ENCODE results near the gene PDIA3. TPM values are rescaled to one million over a fixed set of nuclear protein-coding genes. Genes with fewer than 3 reads are reported as not detected.

PDIA3 gene
- total and polyA plus RNA-seq, 7 experiments from 2014 or later: 127 to 397 (median 190) TPM

- Mint-ChIP-seq H3K36me3 (peaks cover 14 to 53% (median 43%) of the 10 kb centered on the region in 5 donors), H3K27me3 (peaks cover 0 to 2% (median 0%) of the 10 kb centered on the region in 5 donors), H3K4me1 (peaks cover 43 to 74% (median 67%) of the 10 kb centered on the region in 7 donors), H3K4me3 (peak overlapping the region in 6 of 10 donors; percentile 17 to 98 (median 71)), H3K27ac (peak overlapping the region in 7 of 9 donors; percentile 52 to 98 (median 79)), H3K9me3 (no peaks in the 10 kb centered on the region)
- H3K27me3 ChIP-seq (ENCODE audit: control insufficient read depth in 2 of 2, insufficient read depth in 2 of 2, low read length in 2 of 2): no peaks in the 10 kb centered on the region
- peaks cover 14 to 30% of the 10 kb centered on the region in 2 donors for H3K4me1 ChIP-seq (ENCODE audit: control insufficient read depth in 2 of 2, insufficient read depth in 2 of 2, low read length in 2 of 2)
- ChIA-PET POLR2A (interaction anchor here (0.7 to 5.6 kb wide), 6 partner anchors 9 to 49 kb away, joined by 3 to 42 read pairs (median 8); partner anchors contain the start of genes ELL3, MFAP1 and PDIA3), CTCF (interaction anchor here (2.0 kb wide), 1 partner anchor 19 kb away, joined by 5 read pairs; the partner anchor contains the start of gene ELL3)
- peaks cover 9 to 64% (median 16%) of the 10 kb centered on the region in 3 experiments for H3K36me3 ChIP-seq (ENCODE audit: control insufficient read depth in 2 of 3, insufficient read depth in 3 of 3, low read length in 3 of 3)
- H3K27ac ChIP-seq (ENCODE audit: low read depth, low read length): peak overlapping the region; percentile 100
- ATAC-seq (no peak), DNase-seq (no peak)
- H3K9me3 ChIP-seq (ENCODE audit: control insufficient read depth in 2 of 3, low read length in 3 of 3): no peaks in the 10 kb centered on the region
- H3K4me3 ChIP-seq (ENCODE audit: low read length): no peak overlapping the region
- intact Hi-C loops (cut with micrococcal nuclease): loop anchor here in 1 of 2 donors (10.0 kb wide), 1 partner anchor 1300 kb away; the partner anchor contains the start of genes SNAP23 and ZNF106
These were observed 49.0 kb downstream of the PDIA3 start for GRCh38 chr15:43795197-43795596.

- H3K36me3 ChIP-seq (ENCODE audit: control insufficient read depth in 2 of 3, insufficient read depth in 3 of 3, low read length in 3 of 3): peaks cover 9 to 67% (median 16%) of the 10 kb centered on the region in 3 experiments
- ChIA-PET CTCF (no interaction called here), POLR2A (interaction anchor here (0.6 to 5.6 kb wide), 6 partner anchors 8 to 46 kb away, joined by 3 to 42 read pairs (median 8); partner anchors contain the start of genes ELL3 and MFAP1)
- peak overlapping the region in 3 of 10 donors; percentile 16 to 49 (median 39) for H3K4me3 Mint-ChIP-seq
- no peaks in the 10 kb centered on the region for H3K27me3 ChIP-seq (ENCODE audit: control insufficient read depth in 2 of 2, insufficient read depth in 2 of 2, low read length in 2 of 2)
- no peak for DNase-seq
- ATAC-seq: no peak
- peaks cover 18 to 60% (median 49%) of the 10 kb centered on the region in 5 donors for H3K36me3 Mint-ChIP-seq
- peak overlapping the region in 6 of 9 donors; percentile 32 to 98 (median 58) for H3K27ac Mint-ChIP-seq
- no peaks in the 10 kb centered on the region for H3K9me3 Mint-ChIP-seq
- H3K9me3 ChIP-seq (ENCODE audit: control insufficient read depth in 2 of 3, low read length in 3 of 3): no peaks in the 10 kb centered on the region
- peak overlapping the region; percentile 100 for H3K27ac ChIP-seq (ENCODE audit: low read depth, low read length)
- H3K4me1 Mint-ChIP-seq: peaks cover 49 to 82% (median 75%) of the 10 kb centered on the region in 7 donors
- H3K27me3 Mint-ChIP-seq: peaks cover 0 to 2% (median 0%) of the 10 kb centered on the region in 5 donors
- peaks cover 18 to 31% of the 10 kb centered on the region in 2 donors for H3K4me1 ChIP-seq (ENCODE audit: control insufficient read depth in 2 of 2, insufficient read depth in 2 of 2, low read length in 2 of 2)
- intact Hi-C loops (cut with micrococcal nuclease): loop anchor here in 1 of 2 donors (10.0 kb wide), 1 partner anchor 1301 kb away; the partner anchor contains the start of genes SNAP23 and ZNF106
- no peak overlapping the region for H3K4me3 ChIP-seq (ENCODE audit: low read length)
These were observed 49.8 kb downstream of the PDIA3 start for GRCh38 chr15:43795997-43796396.

DNA sequence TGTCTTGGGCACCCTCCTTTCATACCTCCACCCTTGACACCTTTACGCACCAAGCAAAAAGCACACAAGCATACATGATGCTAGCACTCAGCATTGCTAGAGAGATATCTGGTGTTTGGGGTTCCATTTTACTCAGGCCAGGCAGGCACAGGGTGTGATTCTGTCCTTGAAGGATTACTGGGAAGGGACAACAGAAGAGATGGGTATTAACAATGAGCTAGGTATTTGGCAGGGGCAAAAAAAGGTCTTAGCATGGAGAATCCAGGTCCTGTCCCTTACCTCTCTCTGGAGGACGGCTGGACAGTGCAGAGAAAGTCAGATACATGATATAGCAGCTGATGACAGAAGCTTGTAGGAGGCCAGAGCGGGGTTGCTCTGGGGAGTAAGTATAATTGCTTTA lies 50.3 kb downstream of the PDIA3 start:
- peak overlapping the region in 2 of 10 donors; percentile 6 to 39 for H3K4me3 Mint-ChIP-seq
- no peak for DNase-seq
- H3K27ac Mint-ChIP-seq: peak overlapping the region in 7 of 9 donors; percentile 37 to 98 (median 74)
- H3K9me3 Mint-ChIP-seq: no peaks in the 10 kb centered on the region
- peaks cover 52 to 85% (median 78%) of the 10 kb centered on the region in 7 donors for H3K4me1 Mint-ChIP-seq
- POLR2A ChIA-PET: interaction anchor here (0.7 to 2.2 kb wide), 7 partner anchors 8 to 1839 kb away, joined by 3 to 13 read pairs (median 5); partner anchors contain the start of genes ELL3 and MFAP1
- intact Hi-C loops (cut with micrococcal nuclease): loop anchor here in 1 of 2 donors (10.0 kb wide), 1 partner anchor 1302 kb away; the partner anchor contains the start of genes SNAP23 and ZNF106
- Histone ChIP-seq H3K27ac (ENCODE audit: low read depth, low read length) (no peak overlapping the region), H3K4me1 (ENCODE audit: control insufficient read depth in 2 of 2, insufficient read depth in 2 of 2, low read length in 2 of 2) (peaks cover 24 to 35% of the 10 kb centered on the region in 2 donors), H3K36me3 (ENCODE audit: control insufficient read depth in 2 of 3, insufficient read depth in 3 of 3, low read length in 3 of 3) (peaks cover 9 to 69% (median 17%) of the 10 kb centered on the region in 3 experiments), H3K27me3 (ENCODE audit: control insufficient read depth in 2 of 2, insufficient read depth in 2 of 2, low read length in 2 of 2) (no peaks in the 10 kb centered on the region), H3K4me3 (ENCODE audit: low read length) (no peak overlapping the region), H3K9me3 (ENCODE audit: control insufficient read depth in 2 of 3, low read length in 3 of 3) (no peaks in the 10 kb centered on the region)
- H3K27me3 Mint-ChIP-seq: peaks cover 0 to 2% (median 0%) of the 10 kb centered on the region in 5 donors
- peaks cover 18 to 62% (median 52%) of the 10 kb centered on the region in 5 donors for H3K36me3 Mint-ChIP-seq
- no peak for ATAC-seq
- CTCF ChIA-PET: interaction anchor here (0.6 kb wide), 1 partner anchor 1468 kb away, joined by 6 read pairs; no protein-coding TSS in a partner anchor

- H3K9me3 Mint-ChIP-seq: no peaks in the 10 kb centered on the region
- Histone ChIP-seq H3K9me3 (ENCODE audit: control insufficient read depth in 2 of 3, low read length in 3 of 3) (no peaks in the 10 kb centered on the region), H3K27ac (ENCODE audit: low read depth, low read length) (peak overlapping the region; percentile 85), H3K27me3 (ENCODE audit: control insufficient read depth in 2 of 2, insufficient read depth in 2 of 2, low read length in 2 of 2) (no peaks in the 10 kb centered on the region), H3K4me1 (ENCODE audit: control insufficient read depth in 2 of 2, insufficient read depth in 2 of 2, low read length in 2 of 2) (peaks cover 15 to 25% of the 10 kb centered on the region in 2 donors), H3K36me3 (ENCODE audit: control insufficient read depth in 2 of 3, insufficient read depth in 3 of 3, low read length in 3 of 3) (peaks cover 9 to 65% (median 17%) of the 10 kb centered on the region in 3 experiments), H3K4me3 (ENCODE audit: low read length) (no peak overlapping the region)
- POLR2A ChIA-PET: interaction anchor here (1.3 to 2.5 kb wide), 6 partner anchors 8 to 53 kb away, joined by 5 to 29 read pairs (median 17); partner anchors contain the start of genes ELL3, MFAP1, PDIA3 and SERF2
- H3K27ac Mint-ChIP-seq: peak overlapping the region; percentile 72 to 100 (median 95)
- peak overlapping the region in 9 of 10 donors; percentile 9 to 100 (median 48) for H3K4me3 Mint-ChIP-seq
- CTCF ChIA-PET: interaction anchor here (1.7 kb wide), 1 partner anchor 23 kb away, joined by 6 read pairs; the partner anchor contains the start of gene ELL3
- no peaks in the 10 kb centered on the region for H3K27me3 Mint-ChIP-seq
- DNase-seq: no peak
- H3K4me1 Mint-ChIP-seq: peaks cover 32 to 65% (median 60%) of the 10 kb centered on the region in 7 donors
- intact Hi-C loops (cut with micrococcal nuclease): loop anchor here in 1 of 2 donors (10.0 kb wide), 1 partner anchor 1305 kb away; the partner anchor contains the start of genes SNAP23 and ZNF106
- peaks cover 12 to 52% (median 51%) of the 10 kb centered on the region in 5 donors for H3K36me3 Mint-ChIP-seq
- no peak for ATAC-seq
These were observed 53.1 kb downstream of the PDIA3 start for GRCh38 chr15:43799209-43799944.

DNA sequence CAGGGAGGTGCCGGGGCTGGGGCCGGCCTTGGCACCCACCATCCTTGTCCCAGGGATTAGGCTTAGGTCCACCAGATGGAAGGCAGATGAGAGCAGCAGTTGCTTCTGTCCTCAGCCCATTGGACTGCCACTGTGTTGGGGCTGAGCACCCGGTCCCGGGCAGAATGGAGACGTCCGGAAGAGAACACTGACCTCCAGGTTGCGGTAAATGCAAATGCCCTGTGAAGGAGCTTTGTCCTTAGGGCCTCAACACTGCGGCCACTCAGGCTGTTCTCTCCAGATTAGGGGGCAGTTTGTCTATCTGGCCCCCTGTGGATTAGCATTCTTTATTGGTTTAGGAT lies 53.7 kb downstream of the PDIA3 start, which contains the start of gene SERINC4:
TSS of gene SERINC4 (minus strand) at position 276 of the 341 bp plus-strand sequence. CDS start at position 42, 234 bp downstream.
- H3K9me3 Mint-ChIP-seq: no peaks in the 10 kb centered on the region
- H3K36me3 Mint-ChIP-seq: peaks cover 12 to 47% (median 45%) of the 10 kb centered on the region in 5 donors
- intact Hi-C loops (cut with micrococcal nuclease): loop anchor here (1.0 to 10.0 kb wide), 9 partner anchors 8 to 1305 kb away; partner anchors contain the start of genes MFAP1 (in 2 of the 2), SERF2 (in 2 of the 2), ELL3 (in 1 of the 2) and PDIA3 (in 1 of the 2)
- CTCF ChIA-PET: interaction anchor here (1.7 kb wide), 1 partner anchor 23 kb away, joined by 6 read pairs; the partner anchor contains the start of gene ELL3
- H3K4me1 Mint-ChIP-seq: peaks cover 27 to 60% (median 55%) of the 10 kb centered on the region in 7 donors
- H3K27ac Mint-ChIP-seq: peak within 1 kb of the TSS; percentile 94 to 100 (median 97)
- H3K36me3 ChIP-seq (ENCODE audit: control insufficient read depth in 2 of 3, insufficient read depth in 3 of 3, low read length in 3 of 3): peaks cover 9 to 65% (median 12%) of the 10 kb centered on the region in 3 experiments
- H3K9me3 ChIP-seq (ENCODE audit: control insufficient read depth in 2 of 3, low read length in 3 of 3): no peaks in the 10 kb centered on the region
- ATAC-seq (no peak), DNase-seq (no peak)
- H3K27me3 Mint-ChIP-seq: no peaks in the 10 kb centered on the region
- H3K4me3 ChIP-seq (ENCODE audit: low read length): peak within 1 kb of the TSS; percentile 98
- POLR2A ChIA-PET: interaction anchor here (1.0 to 2.5 kb wide), 10 partner anchors 9 to 53 kb away, joined by 3 to 29 read pairs (median 10); partner anchors contain the start of genes ELL3, MFAP1, PDIA3 and SERF2
- H3K27me3 ChIP-seq (ENCODE audit: control insufficient read depth in 2 of 2, insufficient read depth in 2 of 2, low read length in 2 of 2): no peaks in the 10 kb centered on the region
- H3K27ac ChIP-seq (ENCODE audit: low read depth, low read length): peak within 1 kb of the TSS; percentile 85
- peaks cover 15 to 19% of the 10 kb centered on the region in 2 donors for H3K4me1 ChIP-seq (ENCODE audit: control insufficient read depth in 2 of 2, insufficient read depth in 2 of 2, low read length in 2 of 2)
- peak within 1 kb of the TSS; percentile 89 to 100 (median 99) for H3K4me3 Mint-ChIP-seq
